HG03039 (cell line): ENCODE results near the gene CYGB.
"Not testable (repeated sequence)": the region's sequence is repeated elsewhere in the genome, so short reads cannot be mapped to it uniquely, and the experiment has no call there.

Source experiments
- ATAC-seq: cut with Tn5 transposase; IDR thresholded peaks from one replicate; pipeline ENCODE4 v1.9.1; 2021; ENCODE audit warnings: mild to moderate bottlenecking, moderate library complexity; ENCODE audit not compliant: unreplicated experiment

CYGB gene

GRCh38 chr17:76538941-76539570, 1.5 kb upstream of the CYGB start:
- ATAC-seq = no peak

DNA sequence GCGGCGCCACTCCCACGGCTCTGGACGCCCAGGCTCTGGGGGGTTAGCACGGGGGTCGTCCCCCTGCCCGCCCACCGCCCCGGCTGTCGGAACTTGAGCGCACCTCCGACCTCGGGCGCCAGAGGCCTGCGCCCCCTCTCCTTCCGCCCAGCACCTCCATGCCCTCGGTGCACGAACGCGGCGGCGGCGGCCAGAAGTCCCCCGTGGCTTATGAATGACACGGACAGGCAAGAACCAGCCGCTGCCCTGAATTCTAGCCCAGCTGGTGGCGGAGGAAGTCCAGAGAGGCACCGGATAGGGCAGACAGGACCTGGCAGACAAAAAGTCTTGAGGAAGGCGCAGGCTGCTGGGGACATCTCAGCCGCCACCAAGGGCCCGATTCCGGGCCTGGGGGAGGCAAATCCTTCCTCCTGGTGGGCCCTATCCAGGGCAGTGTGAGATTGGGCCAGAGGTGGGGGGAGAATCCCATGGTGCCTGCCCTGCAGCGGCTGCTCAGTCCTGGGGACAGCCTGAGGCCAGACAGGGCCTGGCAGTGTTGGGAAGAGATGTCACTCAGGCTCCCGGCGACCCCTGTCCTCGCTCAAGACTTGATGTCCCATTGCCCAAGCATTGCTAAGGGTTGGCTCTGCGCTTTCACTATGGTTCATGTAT, 897 bp upstream of the CYGB start:
- ATAC-seq = no peak

DNA sequence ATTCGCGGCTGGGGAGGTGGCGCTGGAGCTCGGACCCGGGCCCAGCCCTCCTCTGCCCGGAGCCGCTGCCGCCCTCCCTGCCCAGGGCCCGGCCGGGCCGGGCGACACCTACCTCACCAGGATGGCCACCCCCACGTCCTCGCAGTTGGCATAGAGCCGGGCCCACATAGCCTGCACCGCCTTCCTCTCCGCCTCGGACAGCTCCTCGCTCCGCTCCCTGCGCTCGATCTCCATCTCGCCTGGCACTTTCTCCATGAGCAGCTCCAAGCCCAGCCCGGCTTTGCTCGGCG, 276 bp downstream of the CYGB start:
- no peak for ATAC-seq

DNA sequence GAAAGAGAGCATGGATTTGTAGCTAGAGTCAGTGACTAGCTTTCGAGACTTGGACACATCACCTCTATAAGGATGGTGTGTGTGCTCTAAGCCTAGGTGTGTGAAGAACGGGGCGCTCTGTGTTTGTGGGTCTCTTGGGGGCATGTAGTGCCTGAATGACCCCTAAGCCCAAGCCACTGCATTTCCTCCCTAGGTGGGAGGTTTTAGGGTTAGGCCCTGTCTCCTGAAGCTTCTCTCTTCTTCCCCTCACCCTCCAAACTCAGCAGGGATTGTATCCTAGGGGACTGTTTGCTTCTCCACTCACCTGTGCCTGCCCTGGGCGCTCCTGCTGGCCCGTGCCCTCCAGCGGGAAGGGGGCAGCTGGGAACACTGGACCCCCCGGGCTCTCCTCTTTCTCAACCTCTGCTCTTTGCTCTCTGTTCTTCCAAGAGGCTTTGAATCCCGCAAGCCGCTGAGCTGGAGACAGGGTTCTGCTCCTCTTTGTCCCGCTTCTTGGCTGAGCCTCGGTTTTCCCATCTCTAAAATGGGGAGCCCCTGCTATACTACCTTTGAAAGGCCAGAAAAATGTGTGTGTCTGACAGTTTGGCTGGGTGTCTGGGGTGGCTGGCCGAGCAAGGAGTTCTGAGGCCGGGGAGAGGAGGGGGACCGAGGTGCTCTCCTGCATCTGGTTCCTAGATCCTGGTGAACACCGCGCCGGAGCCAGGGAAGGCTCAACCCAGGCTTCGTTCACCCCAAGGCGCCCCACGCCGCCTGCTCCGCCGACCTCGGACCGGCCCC, 810 bp downstream of the CYGB start:
- no peak for ATAC-seq

GRCh38 chr17:76535788-76536510, 1.6 kb downstream of the CYGB start:
- ATAC-seq = no peak

DNA sequence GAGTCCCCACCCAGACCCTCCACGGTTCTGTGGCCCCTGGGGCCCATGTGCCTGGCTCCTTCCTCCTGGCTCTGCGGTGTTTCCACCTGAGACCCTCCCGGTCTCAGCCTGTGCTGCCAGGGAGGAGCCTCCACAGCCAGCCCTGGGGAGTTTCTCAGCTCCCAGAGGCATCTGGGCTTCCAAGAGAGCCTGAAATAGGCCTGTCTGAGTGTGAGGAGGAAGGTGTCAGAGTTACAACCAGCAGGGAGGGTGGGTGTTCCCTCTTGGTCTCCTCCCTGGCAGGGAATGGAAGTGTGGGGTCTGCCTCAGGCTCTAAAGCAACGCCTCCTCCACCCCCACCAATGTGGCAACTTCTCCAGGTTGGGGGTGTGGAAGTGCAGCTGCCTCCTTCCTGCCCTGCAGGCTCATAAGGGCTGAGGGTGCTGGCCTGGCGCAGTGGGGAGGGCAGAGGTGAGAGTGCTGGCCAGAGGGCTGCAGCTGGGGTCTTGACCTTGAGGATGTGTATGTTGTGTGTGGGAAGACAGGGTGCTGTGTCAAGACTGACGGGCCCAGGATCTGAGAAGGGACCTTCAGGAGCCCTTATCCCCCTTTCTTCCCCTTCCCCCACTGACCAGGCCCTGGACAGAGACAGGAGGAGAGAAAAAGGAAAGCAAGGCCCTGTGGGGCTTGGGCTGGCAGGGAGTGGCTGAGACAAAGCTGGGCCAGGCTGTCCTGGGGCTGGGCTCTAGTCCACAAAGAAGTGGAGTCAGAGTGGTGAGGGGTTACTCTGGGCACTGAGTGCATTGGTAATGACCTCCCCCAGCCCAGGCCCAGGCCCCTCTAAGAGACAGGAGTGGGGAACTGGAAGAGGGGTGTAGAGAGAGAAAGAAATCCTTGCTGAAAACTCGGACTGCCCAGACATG, 2.4 kb downstream of the CYGB start:
- ATAC-seq = no peak

DNA sequence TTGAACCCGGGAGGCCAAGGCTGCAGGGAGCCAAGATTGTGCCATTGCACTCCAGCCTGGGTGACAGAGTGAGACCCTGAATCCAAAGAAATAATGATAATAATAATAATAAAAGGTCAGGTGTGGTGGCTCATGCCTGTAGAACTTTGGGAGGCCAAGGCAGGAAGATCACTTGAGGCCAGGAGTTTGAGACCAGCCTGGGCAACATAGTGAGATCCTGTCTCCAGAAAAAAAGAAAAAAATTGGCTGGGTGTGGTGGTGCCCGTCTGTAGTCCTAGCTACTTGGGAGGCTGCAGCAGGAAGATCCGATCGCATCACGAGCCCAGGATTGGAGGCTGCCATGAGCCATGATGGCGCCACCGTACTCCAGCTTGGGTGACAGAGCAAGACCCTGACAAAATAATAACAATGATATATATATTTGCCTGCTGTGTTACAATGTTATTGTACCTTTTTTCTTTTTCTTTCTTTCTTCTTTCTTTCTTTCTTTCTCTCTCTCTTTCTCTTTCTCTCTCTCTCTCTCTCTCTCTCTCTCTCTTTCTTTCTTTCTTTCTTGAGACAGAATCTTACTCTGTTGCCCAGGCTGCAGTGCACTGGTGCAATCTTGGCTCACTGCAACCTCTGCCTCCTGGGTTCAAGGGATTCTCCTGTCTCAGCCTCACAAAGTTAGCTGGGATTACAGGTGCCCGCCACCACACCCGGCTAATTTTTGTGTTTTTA, 3.7 kb downstream of the CYGB start:
- not testable (repeated sequence) for ATAC-seq

DNA sequence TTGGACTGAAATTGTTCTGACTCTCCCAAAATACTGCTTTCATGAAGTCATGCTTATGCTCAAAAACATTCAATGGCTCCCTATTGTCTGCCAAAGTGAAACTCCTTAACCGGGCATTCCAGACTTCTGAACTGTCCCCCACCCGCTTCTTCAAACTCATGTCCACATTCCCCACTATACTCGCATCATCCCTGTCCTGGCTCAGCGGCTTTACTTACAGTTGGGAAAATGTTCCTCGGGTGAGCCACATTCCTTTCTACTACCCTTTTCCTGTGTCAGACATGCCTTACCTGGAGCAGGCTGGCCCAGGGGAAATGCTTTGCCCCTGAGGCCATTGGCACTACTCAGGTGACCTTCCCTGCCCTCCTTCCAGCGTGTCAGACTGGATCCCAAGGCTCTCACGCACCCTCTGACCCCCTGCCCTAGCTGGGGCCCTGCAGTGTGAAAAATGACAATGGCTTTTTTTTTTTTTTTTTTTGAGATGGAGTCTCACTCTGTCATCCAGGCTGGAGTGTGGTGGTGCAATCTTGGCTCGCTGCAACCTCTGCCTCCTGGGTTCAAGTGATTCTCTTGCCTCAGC, 5.3 kb downstream of the CYGB start:
- no peak for ATAC-seq

GRCh38 chr17:76531486-76532038, 5.9 kb downstream of the CYGB start:
- no peak for ATAC-seq

DNA sequence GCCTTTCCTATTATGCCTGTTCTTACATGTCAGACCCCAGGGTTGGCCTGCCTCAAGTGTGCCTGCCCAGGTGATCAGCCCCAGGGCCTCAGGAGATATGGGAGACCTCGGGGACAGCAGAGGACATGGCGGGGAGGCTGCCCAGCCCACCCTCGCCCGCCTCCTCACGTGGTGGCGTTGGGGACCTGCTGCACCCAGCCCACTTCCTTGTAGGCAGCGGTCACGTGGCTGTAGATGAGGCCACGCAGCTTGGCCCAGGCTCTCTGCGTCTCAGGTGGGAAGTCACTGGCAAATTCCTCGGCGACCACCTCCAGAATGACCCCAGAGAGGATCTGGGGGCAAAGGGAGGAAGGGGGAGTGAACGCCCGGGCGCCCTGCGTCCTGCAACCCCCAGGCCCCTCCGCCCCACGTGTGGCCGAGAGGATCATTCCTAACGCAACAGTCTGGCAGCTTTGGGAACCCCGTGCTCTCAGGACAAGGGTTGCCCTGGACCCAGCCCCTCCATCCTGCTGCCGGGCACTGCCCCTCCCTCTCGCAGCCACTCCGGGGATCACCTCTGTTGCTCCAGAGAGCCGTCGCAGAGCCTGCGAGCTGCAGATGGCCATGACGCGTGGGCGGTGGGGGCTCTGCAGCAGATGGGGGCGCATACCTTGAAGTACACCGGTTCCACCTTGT, 6.6 kb downstream of the CYGB start:
- ATAC-seq = no peak

DNA sequence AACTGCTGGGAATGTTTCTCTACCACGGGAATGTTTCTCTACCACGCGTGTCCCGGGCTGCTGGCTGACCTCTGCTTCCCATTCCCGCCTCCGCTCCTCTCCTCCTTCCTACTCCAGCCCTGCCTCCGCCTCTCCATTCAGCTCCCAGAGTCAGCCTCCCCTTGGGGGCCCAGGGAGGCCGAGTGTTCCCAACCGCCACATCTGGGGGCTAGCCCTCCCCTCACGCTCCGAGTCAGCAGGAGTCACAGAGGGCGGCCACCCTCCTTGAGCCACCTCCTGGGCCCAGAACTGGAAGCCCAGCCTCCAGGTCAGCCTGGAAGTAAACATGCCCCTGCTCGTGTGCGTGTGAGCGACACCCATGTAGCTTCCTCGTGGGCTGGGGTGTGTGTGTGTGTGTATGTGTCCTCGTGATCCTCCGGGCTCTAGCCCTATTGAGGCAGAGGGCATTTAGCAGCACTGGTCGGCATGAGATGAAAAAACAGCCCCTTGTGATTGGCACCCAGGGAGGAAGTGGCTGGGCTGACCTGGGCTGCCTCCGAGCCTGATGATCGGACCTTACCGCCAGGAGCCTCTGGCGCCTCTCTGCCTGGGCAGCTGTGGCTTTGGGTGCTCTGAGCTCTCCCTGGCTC, 7.3 kb downstream of the CYGB start:
- no peak for ATAC-seq

DNA sequence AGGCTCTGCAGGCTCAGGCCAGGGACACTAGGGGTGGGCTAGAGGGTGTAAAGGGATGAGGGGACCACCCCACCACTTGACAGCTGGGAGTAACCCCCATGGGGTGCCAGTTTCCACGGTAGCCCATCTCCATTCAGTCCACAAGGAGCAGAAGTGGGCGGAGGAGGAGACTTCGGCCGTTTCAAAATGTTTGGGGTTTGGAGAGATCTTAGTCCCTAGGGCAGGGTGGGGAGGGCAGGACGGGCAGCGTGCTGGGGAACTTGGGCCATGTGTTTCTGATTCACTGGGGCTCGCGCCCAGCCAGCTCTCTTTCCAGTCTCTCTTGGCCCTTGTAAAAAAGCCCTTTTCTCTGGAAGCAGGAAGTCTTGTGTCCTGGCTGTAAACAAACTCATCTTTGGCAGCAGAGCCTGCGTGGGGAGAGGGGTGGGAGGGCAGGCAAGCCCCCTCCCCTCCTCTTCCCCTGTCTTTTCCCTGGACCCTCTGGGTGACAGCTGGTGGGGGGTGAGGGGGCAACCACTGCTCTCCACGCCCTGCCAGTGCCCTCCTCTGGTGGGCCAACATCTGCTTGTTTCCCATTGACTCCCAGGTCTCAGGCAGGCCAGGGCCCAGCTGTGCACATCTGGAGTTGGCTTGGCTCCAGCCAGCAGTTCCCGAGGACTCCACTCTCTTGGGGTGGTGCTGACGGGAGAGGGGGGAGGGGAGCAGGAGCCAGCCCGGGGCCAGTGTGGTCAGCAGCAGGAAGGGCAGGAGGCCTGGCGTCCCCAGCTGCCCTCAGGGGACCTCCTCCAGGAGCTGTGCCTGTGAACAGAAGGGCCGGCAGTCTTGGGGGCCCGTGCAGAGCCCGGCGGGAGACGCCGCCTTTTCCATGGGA, 8.1 kb downstream of the CYGB start:
- ATAC-seq = no peak

DNA sequence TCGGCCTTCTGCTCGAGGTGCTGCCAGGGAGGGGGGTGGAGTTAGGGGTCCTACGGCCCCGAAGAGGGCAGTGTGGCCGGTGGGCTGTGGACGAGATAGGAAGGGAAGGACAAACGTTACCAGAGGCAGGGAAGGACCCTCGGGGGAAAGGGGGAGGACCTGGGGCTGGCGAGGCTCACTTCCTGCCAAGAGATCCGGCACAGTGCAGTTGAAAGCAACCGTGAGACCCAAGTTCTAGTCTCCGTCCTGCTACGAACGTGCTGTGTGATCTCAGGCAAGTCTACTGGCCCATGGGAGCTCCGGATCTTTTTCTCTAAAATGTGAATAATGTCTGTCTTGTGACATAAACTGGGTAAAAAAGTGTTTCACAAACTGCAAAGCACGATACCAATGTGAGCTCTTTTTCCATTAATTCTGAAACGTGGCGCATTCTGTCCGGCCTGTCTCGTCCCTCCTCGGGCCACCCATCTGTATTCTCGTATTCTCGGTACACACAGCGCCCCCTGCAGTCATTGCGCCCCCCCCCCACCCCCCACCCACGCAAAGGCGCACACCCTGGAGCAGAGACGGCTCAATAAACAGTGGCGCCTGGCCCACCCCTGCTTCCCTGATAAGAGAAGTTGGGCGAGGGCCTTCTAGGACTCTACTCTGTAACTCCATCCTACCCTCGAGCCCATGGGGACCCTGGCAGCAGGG, 8.8 kb downstream of the CYGB start:
- ATAC-seq = no peak

DNA sequence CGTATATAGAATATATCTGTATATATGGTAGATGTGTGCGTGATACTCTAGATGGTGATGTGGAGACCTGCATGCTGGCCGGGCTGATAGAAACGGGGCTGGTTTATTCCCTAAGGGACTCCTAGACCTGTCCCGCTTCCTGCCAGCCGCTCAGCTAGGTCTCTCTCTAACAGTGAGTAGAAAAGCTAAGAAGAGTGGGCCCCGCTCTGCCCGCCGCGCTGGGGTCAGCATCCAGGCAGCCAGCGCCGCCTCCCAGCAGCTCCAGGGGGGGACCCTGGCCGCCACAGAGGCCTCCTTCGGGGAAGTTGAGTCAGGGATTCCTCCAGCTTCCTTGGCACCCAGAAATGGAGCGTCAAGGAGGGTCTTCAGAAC, 9.4 kb downstream of the CYGB start:
- ATAC-seq = no peak

DNA sequence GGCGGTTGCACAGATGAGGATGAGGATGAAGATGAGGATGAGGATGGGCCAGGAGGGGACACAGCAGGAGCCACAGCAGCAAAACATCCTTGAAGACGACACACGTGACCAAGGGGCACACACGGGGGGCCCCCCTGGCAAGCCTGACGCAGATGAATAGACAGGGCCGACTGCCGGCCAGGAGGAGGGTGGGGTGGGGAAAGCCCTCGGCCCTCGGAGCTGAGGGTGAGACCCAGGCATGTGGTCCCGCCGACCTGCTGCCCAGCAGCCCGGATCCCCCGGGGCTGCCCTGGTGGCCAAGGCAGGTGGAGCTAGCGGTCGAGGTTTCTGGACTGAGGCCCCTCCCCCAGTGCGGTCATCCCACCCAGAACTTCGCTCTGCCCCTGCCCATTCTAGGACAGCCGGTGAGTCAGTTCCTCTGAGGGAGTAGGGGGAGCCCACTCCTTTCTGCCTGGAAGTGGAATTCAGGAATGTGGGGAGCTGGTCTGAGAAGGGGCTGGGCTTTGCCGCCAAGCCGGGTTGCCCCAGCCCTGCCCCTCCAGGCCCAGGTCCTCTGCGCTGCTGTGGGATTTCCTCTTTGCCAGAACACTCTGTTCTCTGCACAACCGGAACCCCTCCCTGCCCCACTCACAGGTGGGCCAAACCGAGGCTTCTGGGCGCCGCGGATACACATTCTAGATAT, 9.9 kb downstream of the CYGB start:
- ATAC-seq = no peak

- ATAC-seq = not testable (repeated sequence)
These were observed 10.5 kb downstream of the CYGB start for GRCh38 chr17:76527016-76527415.
